Gastrocnemius medialis (tissue), 4 donors: Measurements from ENCODE around the gene FAM124A. TPM values are rescaled to one million over a fixed set of nuclear protein-coding genes. Genes with fewer than 3 reads are reported as not detected.

Experiments
- ATAC-seq, 2 donors: fragments of 150-250 bp; one replicate each; pipeline ENCODE4 v1.9.1; 2016
- DNase-seq, 2 donors: peaks; one replicate each; pipeline ENCODE4 v3.0.0-alpha.2; 2019
- H3K27ac ChIP-seq, 4 donors: fragments of 200-600 bp; sonication (generic); 1 replicate in 1 of 4; 2 replicates in 3 of 4; pipeline ENCODE4 v1.5.1; 2016 to 2018; ENCODE audit warnings: mild to moderate bottlenecking in 2 of 4, moderate library complexity in 1 of 4
- H3K27me3 ChIP-seq, 3 donors: fragments of 200-600 bp; sonication (generic) in 2 of 3; 1 replicate in 1 of 3; 2 replicates in 2 of 3; pipeline versions ENCODE4 v1.5.1 to v1.6.0; 2016 to 2019; ENCODE audit warnings: mild to moderate bottlenecking in 1 of 3, moderate library complexity in 1 of 3
- H3K36me3 ChIP-seq, 2 donors: fragments of 200-600 bp; sonication (generic) in 1 of 2; one replicate each; pipeline ENCODE4 v1.5.1; 2017 to 2018
- H3K4me1 ChIP-seq, 2 donors: fragments of 200-600 bp; sonication (generic) in 1 of 2; one replicate each; pipeline ENCODE4 v1.5.1; 2016 to 2017; ENCODE audit warnings: mild to moderate bottlenecking in 2 of 2
- H3K4me3 ChIP-seq, 4 donors: fragments of 200-600 bp; sonication (generic) in 3 of 4; 1 replicate in 1 of 4; 2 replicates in 3 of 4; pipeline ENCODE4 v1.5.1; 2016 to 2019; ENCODE audit warnings: mild to moderate bottlenecking in 2 of 4
- H3K9me3 ChIP-seq, 3 donors: fragments of 200-600 bp; sonication (generic) in 2 of 3; 1 replicate in 1 of 3; 2 replicates in 2 of 3; pipeline ENCODE4 v1.5.1; 2016 to 2019
- CTCF ChIP-seq, 5 experiments: fragments of 450-650 bp in 3 of 5; fragments of 200-600 bp in 2 of 5; sonication (generic) in 2 of 5; IDR thresholded peaks in 4 of 5; conservative IDR thresholded peaks in 1 of 5; 1 replicate in 4 of 5; 2 replicates in 1 of 5; pipeline ENCODE4 v1.5.1; 2016 to 2019; ENCODE audit warnings: antibody characterized with exemption in 5 of 5, mild to moderate bottlenecking in 3 of 5, moderate library complexity in 3 of 5
- POLR2A ChIP-seq, 2 donors: fragments of 450-650 bp; IDR thresholded peaks; one replicate each; pipeline ENCODE4 v1.6.1; 2017; ENCODE audit warnings: antibody characterized with exemption in 2 of 2, mild to moderate bottlenecking in 2 of 2, moderate library complexity in 2 of 2
- in situ Hi-C, 4 donors: fragments of 200-750 bp; cut with MboI; loops; one replicate each; pipeline versions ENCODE4 v1.15.0 to v1.8.0; 2017; ENCODE audit warnings: low sequenced_read_pairs in 4 of 4
- intact Hi-C: fragments of 100-400 bp; cut with DNase I; formaldehyde crosslinking; loops from one replicate; pipeline ENCODE4 v1.15.1; 2023; ENCODE audit warnings: low total_unique reads
- total RNA-seq, 4 donors: library from RNA; depleted of rRNA; stranded (reverse); fragments of >200 nt; gene quantifications; one replicate each; pipeline versions ENCODE4 v1.1.0 to v1.2.3, GENCODE V29; 2016

Gene FAM124A
- total RNA-seq, 4 donors from 2014 or later = 0.66 to 2.0 (median 0.81) TPM

DNA sequence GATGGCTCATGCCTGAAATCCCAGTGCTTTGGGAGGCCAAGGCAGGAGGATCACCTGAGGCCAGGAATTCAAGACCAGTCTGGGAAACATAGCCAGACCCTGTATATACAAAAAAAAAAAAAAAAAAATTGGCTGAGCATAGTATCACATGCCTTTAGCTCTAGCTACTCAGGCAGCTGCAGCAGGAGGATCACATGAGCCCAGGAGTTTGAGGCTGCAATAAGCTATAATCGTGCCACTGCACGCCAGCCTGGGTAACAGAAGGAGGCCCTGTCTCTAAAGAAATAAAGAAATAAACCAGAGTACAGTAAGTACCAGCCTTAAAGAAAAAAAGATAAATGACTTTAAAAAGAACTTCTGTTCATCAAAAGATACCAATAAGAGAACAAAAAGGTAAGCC, 52.9 kb downstream of the FAM124A start:
- intact Hi-C loops (no loop called here), in situ Hi-C loops (loop anchor here in 1 of 4 donors (25.0 kb wide), 1 partner anchor 163 kb away; the partner anchor contains the start of gene C13orf42)
- Histone ChIP-seq H3K36me3 (no peaks in the 10 kb centered on the region), H3K4me3 (no peak overlapping the region), H3K27me3 (no peaks in the 10 kb centered on the region), H3K27ac (no peak overlapping the region), H3K9me3 (no peaks in the 10 kb centered on the region), H3K4me1 (no peaks in the 10 kb centered on the region)
- no peak for TF ChIP-seq POLR2A (IDR thresholded peaks at IDR 0.05)
- ATAC-seq (no peak), DNase-seq (no peak)

GRCh38 chr13:51276636-51277035, 54.4 kb downstream of the FAM124A start:
- Histone ChIP-seq H3K9me3 (no peaks in the 10 kb centered on the region), H3K27me3 (no peaks in the 10 kb centered on the region), H3K36me3 (no peaks in the 10 kb centered on the region), H3K4me1 (no peaks in the 10 kb centered on the region), H3K4me3 (no peak overlapping the region), H3K27ac (no peak overlapping the region)
- DNase-seq (no peak), ATAC-seq (no peak)
- no peak for TF ChIP-seq CTCF (IDR thresholded peaks at IDR 0.05 in 4 of 5, conservative IDR thresholded peaks at IDR 0.05 in 1 of 5)
- TF ChIP-seq POLR2A (IDR thresholded peaks at IDR 0.05) = no peak
- in situ Hi-C loops = loop anchor here in 1 of 4 donors (25.0 kb wide), 1 partner anchor 164 kb away; the partner anchor contains the start of gene C13orf42
- intact Hi-C loops = no loop called here

DNA sequence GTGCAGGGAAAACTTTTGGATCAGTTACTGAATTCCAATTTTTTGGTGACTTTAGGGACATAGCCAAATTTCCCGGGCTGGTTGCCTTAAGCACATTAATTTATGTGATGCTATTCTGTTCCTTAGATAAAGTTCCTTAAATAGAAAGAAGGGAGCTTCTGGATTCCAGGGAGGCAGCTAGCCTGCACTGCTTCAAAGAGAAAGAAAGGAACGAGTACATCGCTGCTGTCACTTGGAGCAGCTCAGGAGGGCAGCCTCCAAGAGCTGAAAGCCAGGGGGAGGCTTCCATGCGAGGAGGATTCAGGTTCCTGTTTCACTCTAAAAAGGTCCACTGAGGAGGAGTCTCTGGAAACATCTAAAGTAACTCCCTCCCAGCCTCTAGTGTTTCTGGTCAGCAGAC, 55.7 kb downstream of the FAM124A start:
- Histone ChIP-seq H3K4me1 (no peaks in the 10 kb centered on the region), H3K36me3 (no peaks in the 10 kb centered on the region), H3K9me3 (no peaks in the 10 kb centered on the region), H3K27me3 (no peaks in the 10 kb centered on the region), H3K27ac (no peak overlapping the region), H3K4me3 (no peak overlapping the region)
- no peak for DNase-seq
- in situ Hi-C loops = loop anchor here in 1 of 4 donors (25.0 kb wide), 1 partner anchor 166 kb away; the partner anchor contains the start of gene C13orf42
- no peak for ATAC-seq
- intact Hi-C loops = no loop called here
- TF ChIP-seq POLR2A (IDR thresholded peaks at IDR 0.05) (no peak), CTCF (IDR thresholded peaks at IDR 0.05 in 4 of 5, conservative IDR thresholded peaks at IDR 0.05 in 1 of 5) (no peak)

DNA sequence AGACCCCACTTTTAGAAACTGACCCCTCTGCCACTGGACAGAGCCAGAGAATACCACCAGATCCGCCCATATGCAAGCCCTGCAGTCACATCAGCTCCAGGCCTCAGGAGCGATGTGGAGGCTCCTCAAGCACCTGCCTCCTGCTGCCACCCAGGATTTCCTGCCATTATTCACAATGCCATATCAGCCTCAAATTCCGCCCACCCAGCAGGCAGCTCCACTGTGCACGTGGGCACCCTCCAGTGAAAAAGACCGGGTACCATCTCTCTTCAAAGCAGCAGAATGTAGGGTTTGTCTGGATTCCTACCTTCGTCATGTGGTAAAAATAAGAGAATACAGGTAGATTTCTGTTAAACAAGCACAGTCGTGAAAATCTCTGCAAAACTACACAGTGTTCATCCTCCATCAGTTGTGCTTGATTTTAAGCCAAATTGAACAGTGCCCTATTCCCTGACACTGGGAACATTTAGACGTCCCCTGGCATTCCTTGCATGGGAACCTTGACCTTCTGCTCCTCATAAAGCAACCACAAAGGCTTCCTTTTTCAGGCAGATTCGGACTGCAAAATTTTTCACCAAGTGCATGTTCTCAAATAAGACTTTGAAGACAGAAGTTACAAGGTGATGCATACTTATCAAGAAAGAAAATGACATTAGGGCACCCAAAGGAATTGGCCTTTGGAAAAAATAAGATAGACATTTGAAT, 56.4 kb downstream of the FAM124A start:
- DNase-seq (no peak), ATAC-seq (no peak)
- no peaks in the 10 kb centered on the region for H3K4me1 ChIP-seq
- intact Hi-C loops = no loop called here
- TF ChIP-seq CTCF (IDR thresholded peaks at IDR 0.05 in 4 of 5, conservative IDR thresholded peaks at IDR 0.05 in 1 of 5) (no peak), POLR2A (IDR thresholded peaks at IDR 0.05) (no peak)
- in situ Hi-C loops = loop anchor here in 1 of 4 donors (25.0 kb wide), 1 partner anchor 166 kb away; the partner anchor contains the start of gene C13orf42
- no peaks in the 10 kb centered on the region for H3K27me3 ChIP-seq
- no peak overlapping the region for H3K4me3 ChIP-seq
- no peaks in the 10 kb centered on the region for H3K36me3 ChIP-seq
- no peak overlapping the region for H3K27ac ChIP-seq
- no peaks in the 10 kb centered on the region for H3K9me3 ChIP-seq

DNA sequence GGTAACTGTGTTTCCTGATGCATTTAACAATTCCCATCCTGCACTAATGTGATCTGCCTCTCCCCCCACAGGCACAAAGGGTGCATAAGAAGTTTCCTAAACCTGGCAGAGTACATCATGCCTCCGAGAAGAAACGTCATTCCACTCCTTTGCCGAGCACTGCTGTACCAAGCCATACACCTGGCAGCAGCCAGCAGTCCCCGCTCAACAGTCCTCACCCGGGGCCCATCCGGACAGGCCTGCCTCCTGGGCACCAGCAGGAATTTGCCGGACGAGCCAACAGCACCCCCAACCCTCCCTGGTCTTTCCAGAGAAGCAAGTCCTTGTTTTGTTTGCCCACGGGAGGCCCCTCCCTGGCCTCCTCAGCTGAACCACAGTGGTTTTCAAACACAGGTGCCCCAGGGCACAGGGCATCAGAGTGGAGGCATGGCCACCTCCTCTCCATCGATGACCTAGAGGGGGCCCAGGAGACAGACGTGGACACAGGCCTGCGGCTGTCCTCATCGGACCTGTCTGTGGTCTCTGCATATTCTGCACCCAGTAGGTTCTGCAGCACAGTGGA, 58.3 kb downstream of the FAM124A start:
- Histone ChIP-seq H3K4me1 (no peaks in the 10 kb centered on the region), H3K27ac (no peak overlapping the region), H3K36me3 (no peaks in the 10 kb centered on the region), H3K9me3 (no peaks in the 10 kb centered on the region), H3K27me3 (no peaks in the 10 kb centered on the region), H3K4me3 (no peak overlapping the region)
- no peak for DNase-seq
- TF ChIP-seq POLR2A (IDR thresholded peaks at IDR 0.05) = no peak
- no peak for TF ChIP-seq CTCF (IDR thresholded peaks at IDR 0.05 in 4 of 5, conservative IDR thresholded peaks at IDR 0.05 in 1 of 5)
- ATAC-seq = no peak
- in situ Hi-C loops (loop anchor here (10.0 to 25.0 kb wide), 3 partner anchors 136 to 168 kb away; partner anchors contain the start of gene C13orf42 (in 1 of the 4)), intact Hi-C loops (no loop called here)
